ENCODE measurements around the gene MUC5B.

MUC5B gene

DNA sequence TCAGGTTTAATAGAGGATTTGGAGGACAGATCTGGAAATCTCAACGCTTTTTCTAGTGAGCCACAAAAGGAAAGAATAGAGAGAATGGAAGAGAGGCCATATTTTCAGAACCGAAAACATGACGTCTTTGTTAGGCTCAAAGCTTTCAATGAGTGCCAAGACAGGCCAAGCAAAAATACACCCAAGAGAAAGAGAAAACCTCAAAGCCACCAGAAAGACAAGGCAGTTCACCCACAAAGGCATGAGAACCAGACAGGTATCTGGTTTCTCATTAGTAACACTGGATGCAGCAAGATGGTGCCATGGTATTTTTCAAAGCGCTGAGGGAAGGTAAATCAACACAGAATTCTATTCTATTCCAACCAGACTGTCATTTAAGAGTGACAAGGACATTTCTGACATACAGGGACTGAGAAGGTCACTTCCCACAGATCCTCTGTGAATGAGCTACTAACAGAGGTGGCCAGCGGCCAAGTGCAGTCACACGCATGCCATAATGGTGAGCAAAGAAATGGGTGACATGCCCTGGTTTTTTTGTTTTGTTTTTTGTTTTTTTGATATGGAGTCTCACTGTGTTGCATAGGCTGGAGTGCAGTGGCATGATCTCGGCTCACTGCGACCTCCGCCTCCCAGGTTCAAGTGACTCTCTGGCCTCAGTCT, 44.7 kb downstream of the MUC5B start:
- DNase-seq, result peak; percentile 38

DNA sequence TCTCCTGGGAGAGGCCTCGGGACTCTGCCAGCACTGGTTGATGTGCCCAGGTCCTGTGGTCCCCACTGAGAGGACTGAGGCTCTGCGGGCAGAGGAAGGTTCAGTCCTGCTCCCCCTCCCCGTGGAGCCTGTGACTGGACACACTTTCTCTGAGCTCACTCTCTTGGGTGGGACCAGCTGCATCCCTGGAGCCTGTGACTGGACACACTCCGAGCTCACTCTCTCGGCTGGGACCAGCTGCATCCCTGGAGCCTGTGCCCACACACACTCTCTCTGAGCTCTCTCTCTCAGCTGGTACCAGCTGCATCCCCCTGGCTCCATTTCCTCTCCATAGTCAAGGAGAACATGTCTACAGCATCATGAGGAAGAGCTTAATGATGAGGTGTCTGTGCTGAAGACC, 47.1 kb downstream of the MUC5B start:
- DNase-seq, result no peak

DNA sequence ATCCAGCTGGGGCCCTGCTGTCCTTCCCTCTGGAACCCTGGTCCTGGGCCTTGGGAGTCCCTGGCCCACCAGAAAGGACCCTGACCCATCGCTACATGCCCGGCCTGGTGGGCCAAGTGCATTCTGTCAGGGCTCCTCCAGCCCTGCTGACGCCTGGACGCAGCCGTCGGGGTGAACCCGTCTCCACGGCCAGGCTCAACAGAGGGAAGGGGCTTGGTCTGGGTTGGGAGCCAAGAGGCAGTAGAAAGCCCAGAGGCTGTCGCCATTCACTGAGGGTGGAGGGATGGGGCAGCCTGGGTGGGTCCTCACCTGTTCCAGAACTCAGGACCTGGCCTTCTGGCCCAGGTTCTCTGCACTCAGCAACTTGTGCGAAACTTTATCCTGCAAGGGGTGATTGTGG, 47.6 kb downstream of the MUC5B start:
- DNase-seq, result no peak

DNA sequence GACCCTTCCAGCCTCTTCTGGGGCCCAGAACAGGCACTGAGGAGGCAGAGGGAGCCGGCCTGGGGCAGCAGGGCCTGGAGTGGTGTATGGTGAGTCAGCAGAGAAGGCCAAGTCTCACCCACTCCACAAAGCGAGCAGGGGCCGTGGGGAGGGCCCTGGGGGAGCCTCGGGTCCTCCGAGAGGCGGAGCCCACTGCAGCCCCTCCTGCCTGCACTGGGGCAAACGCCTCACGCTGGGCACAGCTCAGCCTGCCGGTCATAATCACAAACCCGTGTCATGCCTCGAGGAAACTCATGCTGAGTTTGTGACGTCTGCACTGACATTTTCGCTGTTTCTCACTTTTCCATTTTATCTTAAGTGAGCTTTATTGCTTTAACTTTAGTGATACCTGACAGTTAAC, 48.1 kb downstream of the MUC5B start:
- DNase-seq, result peak; percentile 50

DNA sequence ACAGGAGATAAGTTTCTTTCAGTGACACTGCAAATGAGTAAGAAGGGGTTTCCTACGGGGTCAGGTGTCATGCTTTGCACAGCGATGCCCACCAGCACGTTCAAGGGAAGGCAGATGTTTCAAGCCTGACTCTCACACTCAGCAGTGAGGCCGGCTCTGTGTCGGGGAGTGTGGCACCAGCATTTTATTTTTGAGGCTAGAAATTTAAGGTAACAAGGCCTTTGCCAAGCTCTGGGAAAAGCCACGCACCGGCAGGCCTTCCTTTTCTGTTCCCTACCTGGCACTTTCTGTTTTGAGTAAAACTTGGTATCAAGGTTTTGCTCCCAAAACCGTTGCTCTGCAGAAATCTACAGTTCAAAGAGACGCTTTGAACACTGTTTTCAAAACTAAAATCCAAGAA, 48.5 kb downstream of the MUC5B start:
- no peak for DNase-seq

DNA sequence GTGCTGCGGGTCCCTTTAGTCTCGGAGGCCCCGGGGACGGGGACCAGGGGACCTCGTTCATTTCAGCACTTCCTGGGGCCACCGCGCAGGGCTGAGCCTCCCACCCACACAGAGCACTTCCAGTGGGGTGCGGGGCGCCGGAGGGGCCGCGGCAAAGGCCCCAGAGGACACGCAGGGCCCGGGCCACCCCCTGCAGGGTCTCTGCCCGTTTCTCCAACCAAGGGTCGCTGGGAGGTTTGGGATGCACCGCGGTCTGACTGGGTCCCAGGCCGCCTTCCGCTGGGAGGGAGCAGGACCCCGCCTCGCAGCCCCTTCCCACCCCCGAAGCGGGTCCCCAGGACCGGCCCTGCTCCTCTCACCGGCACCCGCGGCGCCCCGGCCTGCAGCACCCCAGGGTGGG, 49.1 kb downstream of the MUC5B start:
- DNase-seq, result no peak

DNA sequence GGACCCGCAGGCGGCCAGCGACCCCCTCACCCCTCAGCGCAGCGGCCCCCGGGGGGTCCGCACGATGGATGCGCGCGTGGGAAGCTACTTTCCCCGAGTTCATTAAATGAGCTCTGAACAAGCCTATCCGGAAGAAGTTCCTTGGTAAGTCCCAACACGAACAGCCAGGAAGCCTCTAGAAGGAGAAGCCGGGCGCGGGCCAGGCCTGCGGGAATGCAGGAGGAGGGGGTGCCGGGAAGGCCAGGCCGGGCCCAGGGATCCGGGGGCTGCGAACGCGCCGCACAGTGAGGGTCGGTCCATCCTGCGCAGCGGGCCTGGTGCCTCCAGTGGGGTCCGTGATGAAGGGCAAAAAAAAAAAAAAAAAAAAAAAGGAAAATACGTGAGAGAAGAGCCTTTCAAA, 49.7 kb downstream of the MUC5B start:
- DNase-seq, result no peak

DNA sequence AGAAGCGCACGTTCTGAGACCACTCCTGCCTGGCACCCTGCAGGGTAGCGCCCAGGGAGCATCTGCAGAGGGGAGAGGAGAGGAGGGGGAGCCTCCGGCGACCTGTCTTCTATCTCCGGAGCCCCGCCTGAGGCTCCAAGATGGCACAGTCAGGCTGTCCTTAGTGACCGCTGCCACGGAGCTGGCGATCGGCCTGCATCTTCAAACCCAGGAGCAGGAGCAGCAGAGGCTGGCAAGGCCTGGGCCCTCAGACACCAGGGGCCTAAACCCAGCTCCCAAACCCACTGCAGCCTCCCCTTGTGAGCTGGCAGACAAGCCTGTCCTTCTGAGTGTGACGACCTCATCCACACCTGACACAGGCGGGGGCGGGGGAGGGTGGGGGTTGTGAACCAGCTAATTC, 51.6 kb downstream of the MUC5B start:
- no peak for DNase-seq

DNA sequence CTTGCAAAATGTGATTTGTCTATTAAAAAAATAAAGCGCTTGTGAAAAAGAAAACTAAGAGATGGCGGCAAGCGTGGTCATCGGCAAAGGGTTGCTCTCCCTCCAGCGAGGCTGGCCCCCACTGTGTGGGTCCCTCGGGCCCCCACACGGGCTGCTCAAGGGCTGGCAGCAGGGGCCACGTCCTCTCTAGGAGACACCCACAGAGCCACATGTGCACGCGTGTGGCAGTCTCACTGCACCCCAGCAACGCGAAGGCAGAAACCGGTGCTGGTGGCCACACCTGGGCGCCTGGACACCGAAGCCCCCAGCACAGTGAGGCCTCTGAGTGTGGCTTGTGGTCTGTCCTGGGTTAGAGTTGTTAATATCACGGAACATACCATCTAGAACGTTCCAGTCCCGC, 52.2 kb downstream of the MUC5B start:
- no peak for DNase-seq

DNA sequence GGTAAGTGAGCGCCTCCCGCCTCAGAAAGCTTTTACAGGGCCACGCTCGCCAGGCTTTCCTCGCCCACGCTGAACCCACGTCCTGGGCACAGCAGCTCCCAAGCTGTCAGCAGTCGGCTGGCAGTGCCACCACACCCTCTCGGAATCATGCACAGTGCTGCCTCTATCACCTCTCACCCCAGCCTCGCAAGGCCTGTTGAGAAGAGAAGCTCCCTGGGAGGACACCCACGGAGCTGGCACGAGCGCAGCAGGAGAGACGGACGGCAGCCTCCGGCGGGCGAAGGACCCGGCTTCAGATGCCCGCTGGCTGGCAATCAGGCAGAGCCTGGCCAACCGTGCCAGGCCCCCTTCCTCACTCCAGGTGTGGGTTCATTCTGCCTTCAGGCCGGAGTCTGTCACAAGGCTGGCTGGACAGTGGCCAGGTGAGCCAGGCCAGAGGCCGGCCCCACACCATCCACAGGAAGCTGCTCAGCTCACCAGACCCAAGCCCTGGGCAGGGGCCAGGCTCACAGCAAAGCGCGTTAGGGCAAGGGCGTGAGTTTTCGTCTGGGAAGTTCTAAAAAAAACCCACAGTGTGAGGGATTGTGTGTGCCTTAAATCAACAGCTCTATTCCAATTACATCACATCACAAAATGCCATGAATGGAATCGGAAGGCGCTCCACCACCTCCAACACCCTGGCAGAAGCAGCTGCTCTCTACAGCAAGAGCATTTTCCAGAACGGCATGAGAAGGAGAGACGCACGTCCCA, 53.4 kb downstream of the MUC5B start:
- no peak for DNase-seq

DNA sequence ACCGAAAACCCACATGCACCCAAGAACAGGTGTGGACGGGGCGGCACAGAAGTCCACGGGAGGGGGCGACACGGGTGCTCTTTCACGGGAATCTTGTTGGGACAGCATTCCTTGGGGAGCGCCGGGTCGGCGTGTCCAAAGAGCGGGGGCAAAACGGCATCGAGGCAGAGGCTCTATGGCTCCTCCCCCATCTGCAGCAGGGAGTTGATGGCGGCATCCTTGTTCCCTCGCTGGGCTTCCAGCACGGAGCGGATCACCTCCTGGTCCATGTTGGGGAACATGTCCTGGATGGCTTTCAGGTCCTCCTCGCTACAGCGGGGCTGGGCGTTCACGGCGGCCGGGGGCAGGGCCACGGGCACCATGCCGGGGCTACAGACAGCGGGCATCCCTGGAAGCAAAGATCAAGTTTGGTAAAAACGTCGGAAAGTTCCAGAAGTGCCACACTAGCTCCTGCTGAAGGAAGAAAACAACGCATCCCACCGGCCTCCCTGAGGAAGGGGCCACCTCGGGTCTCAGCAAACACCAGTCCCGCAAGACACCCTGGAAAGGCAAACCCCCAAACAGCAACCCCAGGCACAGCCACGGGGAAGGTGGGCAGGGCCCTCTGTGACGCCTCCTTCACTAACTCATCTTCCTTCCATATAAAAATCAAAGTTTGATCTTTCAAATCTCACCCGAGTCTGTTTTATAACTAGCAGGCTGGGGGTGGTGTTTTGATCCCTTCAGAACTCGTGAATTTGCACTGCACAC, 54.2 kb downstream of the MUC5B start:
- DNase-seq, result no peak

DNA sequence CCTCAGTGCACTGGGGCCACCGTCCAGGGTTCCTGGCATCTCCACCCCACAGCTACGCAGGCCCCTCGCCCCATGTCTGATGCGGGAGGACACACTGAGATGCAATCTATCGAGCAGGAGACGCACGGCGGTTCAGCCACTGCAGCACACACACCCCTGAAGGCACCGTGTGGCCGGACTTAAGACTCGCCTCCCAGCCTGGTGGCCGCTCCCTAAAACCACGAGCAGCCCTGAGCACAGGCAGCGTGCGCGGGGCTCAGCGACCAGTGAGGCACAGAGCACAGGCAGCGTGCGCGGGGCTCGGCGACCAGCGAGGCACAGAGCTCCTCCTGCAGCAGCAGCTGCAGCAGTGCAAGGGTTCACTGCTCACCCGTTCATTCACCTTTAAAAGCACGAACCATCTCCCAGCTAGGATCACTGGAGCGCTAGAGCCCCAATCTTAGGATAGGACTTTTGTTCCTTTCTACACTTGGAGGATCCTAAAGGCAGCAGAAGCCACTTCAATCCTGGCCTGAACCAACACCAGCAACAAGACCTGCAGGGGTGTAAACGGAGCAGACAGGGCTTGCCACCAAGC, 55.2 kb downstream of the MUC5B start:
- DNase-seq, result no peak

DNA sequence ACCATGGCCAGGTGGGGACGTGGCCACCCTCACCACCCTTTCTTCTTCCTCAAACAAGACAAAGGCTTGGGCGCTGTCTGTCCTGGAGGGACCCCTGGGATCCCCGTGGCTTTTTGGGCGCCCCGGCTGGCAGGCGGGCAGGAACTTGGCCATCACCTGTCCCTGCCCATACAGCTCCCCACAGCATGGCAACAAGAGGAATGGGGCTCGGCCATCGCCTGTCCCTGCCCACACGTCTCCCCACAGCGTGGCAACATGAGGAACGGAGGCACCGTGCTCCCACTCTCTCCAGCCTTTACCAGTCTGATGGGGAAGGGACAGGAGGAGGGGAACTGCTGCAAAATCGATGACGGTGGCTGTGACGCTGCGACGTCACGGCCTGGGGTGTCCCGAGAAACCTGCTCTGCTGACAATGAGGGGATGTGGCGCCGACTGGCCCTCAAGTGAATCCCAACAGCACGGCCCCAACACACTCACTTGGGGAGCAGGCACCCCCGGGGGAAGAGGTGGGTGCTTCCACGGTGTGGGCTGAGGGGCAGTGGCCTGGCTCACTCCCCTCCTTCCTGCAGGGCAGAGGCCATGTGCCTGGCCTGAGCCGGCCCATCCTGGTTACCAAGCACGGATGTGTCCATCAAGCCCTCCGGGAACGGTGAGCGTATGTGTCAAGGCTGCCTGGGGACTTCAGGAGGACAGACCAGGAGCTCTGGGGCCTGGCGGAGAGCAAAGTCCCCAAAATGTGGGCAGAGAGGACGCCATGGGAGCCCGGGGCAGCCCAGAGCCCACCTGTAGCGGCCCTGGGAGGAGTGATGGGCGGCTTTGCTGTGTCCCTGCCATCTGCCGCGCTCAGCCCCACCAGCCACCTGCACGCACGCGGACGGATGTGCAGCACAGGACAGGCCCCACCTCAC, 56.2 kb downstream of the MUC5B start:
- DNase-seq, result no peak

DNA sequence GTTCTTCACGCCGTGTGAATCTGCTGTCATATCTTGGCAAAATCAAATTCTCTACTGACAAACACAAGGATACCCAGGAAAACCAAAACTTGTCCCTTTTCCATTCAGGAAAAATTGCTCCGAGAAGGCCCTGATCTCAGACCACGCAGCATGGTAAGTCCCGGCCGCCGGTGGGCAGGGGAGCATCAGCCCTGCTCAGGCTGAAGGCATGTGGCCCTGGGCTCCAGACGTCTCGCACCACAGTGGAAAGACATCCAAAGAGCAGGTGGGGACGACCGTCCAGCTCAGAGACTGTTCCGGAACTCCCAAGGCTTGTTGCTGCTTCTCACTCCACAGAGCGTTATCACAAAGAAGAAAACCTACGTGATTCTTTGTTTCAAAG, 56.8 kb downstream of the MUC5B start:
- DNase-seq, result no peak

DNA sequence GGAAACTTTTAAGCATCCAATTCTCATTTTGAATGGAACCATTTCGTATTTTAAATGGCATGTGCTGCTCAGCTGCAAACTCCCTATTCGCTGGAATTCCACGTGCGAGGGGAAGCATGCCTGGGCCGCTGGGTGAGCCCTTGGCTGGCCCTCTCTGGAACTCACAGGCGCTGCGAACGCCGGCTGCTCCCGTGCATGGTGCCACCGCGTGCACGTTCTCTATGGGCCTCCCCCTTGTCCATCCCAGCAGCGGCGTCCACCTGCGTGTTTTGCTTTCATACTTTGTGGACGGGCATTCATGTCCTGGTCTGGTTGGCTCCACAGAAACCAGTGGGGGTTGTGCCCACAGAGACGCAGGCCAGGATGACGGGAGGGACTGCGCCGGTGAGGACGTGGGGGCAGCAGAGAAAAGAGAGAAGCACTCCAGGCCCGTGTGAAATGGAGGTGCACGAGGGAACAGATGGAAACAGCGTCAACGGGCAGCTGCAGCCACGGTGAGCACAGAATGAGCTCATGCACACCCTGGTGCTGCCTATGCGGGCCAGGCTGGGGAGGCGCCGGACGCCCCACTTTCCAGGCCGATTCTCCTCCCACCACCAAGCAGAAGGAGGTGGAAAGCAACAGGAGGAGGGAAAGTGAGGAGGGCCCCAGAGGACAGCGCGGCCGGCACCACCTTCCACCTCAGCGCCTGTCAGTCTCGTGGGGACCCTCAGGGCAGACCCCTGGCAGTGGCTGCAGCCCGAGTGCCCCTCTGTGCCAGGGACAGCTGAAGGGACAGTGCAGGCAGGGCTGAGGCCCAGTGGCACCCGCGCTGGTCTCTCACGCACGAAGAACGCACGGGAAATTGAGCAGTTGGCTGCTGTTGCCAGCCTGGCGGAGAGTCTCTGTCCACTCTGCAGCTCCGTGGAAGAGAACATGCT, 57.5 kb downstream of the MUC5B start:
- no peak for DNase-seq

DNA sequence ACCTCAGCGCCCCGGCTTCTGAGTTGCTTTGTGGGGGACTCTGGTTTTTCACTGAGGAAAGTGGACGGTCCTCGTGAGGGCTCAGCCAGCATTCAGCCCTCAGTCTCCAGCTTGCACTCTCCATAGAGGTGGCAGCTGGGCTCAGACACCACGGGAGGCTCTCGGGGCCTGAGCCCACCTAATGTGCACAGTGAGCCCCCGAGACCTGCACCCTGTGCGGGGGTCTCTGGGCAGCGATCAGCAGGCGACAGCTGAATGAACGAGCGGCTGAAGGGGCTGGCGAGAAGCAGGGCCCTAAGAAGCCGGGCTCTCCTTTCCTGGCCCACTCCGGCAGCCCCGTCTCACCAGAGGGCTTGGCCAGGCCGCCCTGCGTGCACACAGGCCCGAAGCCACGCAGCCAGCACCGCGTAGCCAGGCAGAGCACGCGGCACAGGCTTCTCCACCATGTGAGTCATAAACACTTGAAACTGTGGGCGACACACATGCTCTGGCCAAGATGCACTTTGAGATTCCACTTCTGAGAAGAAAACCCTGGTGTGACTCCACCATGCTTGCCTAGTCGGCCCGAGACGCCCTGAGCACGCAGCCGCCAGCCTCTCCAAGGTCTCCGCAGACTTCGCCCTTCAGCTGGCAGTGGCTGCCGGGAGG, 58.6 kb downstream of the MUC5B start:
- peak; percentile 19 for DNase-seq

DNA sequence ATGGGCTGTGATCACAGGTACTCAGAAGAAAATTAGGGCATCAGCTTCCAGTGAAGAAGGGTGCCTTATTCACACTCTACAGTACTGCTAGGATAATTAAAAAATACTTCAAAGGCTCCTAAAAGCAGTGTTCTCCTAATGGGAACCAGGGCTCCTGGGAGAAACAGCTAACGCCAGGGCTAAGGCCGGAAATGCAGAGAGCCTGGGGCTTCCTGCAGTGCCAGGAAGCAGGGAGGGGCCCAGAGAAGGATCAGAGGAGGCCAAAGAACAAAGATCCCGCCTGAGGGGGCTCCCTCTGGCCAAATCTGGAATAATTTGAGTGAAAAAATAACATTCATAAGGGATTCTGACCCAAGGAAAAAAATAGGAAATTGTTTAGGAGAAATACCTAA, 59.1 kb downstream of the MUC5B start:
- peak; percentile 27 for DNase-seq

DNA sequence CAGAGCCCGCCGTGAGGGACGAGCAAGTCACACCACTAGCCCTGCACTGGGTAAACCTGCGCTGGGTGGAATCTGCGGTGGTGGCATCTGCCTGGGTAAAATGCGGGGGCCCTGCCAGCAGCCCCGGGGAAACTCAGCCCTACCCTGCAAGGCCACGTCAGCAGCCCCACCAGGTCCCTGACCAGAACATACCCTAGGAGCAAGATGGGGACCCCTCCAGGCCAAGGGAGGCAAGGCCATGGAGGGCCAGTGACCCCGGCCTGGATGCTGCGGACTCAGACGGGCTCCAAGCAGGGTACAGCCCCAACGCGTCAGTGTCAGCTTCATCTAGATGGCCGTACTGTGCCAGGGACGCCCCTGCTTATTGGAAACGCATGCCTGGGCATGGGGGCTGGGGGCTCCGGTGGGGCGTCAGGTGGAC, 60.2 kb downstream of the MUC5B start:
- DNase-seq, result no peak

DNA sequence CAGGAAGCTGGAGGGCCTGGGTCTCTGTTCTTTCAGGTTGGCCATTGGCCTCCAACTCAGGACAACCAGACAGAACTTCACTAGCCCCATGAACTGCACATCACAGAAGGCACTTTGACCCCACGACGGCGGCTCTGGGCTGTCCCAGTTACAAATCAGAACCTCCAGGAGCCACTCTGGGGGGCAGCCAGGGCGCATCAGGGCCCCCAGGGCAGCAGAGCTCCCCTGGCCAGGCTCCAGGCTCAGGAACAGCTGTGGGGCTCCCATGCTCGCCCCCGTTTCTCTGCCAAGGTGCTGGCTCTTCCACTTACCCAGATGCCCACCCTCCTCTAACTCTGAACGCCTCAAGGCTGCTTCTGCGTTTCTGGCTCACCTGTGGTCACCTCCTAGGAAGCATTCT, 61.0 kb downstream of the MUC5B start:
- DNase-seq, result no peak

DNA sequence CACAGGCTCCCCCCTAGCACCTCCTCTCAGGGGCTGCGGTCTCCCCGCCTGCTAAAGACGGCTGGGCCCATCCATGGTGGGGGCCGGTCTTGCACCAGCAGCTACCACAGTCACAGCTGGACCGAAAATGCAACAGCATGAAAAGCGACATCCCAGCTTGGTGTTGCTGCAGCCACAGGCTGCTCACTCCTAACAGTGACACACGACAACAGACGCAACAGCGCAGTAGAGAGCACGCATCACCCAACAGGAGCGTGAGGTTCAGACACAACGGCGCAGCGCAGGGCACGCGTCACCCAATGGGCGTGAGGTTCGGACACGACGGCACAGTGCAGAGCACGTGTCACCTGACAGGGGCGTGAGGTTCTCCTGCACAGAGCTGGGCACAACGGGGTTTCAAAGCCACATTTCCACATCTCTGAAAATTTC, 62.5 kb downstream of the MUC5B start:
- no peak for DNase-seq

DNA sequence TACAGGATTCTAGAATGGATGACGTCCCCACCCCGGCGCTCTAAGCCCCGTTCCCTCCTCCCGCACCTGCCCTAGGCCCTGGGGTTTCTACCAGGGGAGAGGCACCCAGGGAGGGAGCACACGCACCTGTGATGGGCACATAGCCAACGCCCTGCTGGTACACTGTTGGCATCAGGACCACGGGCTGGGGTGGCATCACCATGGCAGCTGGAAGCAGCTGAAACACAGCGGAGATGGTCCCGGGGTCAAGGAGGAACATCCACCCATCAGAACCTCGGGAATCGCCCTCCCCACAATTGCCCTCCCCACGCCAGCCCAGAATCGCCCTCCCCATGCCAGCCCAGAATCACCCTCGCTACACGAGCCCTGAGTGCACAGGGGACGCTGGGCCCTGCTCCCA, 63.0 kb downstream of the MUC5B start:
- no peak for DNase-seq
